Renal pelvis (tissue), 4 donors: Measurements from ENCODE around the gene PITX2. TPM values are rescaled to one million over a fixed set of nuclear protein-coding genes. Genes with fewer than 3 reads are reported as not detected.
A peak's percentile ranks its signal among the peaks of the same experiment; 100 is the strongest.

Experiments used
- DNase-seq: peaks from one replicate; pipeline ENCODE4 v3.0.0-alpha.2; 2013
- polyA plus RNA-seq, 3 donors: library from polyadenylated mRNA; unstranded; fragments of 120-200 nt; gene quantifications; one replicate each; pipeline ENCODE4 v1.2.1, GENCODE V29; 2013; ENCODE audit not compliant: insufficient read length in 3 of 3

PITX2 gene
- polyA plus RNA-seq, 3 donors = 2.9 to 5.4 (median 4.5) TPM

DNA sequence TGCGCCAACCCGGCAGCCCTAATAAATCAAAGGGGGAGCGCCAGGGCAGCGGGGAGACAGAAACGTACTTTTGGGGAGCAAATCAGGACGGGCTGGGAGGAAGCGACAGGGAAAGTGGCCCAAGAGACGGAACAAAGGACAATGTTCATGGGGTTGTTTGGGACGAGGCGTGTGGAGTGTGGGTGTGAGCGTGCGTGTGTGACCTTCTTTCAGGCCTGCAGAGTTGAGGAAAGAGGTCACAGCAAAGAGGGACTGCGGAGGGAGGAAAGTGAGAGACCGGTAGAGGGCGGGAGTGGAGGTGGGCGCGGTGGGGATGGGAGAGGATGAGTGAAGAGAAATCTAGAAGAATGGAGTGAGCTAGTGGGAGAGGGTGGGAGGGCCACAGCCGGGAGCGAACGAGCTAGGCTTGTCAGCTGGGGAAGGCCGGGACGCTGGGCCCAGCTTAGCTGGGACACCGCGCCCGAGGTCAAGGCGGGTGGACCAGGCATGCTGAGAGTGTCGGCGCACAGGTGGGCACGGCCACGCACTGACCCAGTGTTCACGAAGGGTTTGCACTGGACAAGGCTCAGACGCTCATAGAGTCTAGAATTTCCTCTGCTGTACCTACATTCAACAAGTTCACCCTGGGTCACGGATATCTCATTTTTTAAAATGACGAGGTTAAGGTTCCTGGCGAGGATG, 14.7 kb upstream of the PITX2 start:
- DNase-seq = no peak

- no peak for DNase-seq
Observed at GRCh38 chr4:110636680-110637407, 14.0 kb upstream of the PITX2 start.

GRCh38 chr4:110636171-110636679, 13.3 kb upstream of the PITX2 start:
- no peak for DNase-seq

GRCh38 chr4:110635163-110635865, 12.4 kb upstream of the PITX2 start:
- DNase-seq = no peak

DNA sequence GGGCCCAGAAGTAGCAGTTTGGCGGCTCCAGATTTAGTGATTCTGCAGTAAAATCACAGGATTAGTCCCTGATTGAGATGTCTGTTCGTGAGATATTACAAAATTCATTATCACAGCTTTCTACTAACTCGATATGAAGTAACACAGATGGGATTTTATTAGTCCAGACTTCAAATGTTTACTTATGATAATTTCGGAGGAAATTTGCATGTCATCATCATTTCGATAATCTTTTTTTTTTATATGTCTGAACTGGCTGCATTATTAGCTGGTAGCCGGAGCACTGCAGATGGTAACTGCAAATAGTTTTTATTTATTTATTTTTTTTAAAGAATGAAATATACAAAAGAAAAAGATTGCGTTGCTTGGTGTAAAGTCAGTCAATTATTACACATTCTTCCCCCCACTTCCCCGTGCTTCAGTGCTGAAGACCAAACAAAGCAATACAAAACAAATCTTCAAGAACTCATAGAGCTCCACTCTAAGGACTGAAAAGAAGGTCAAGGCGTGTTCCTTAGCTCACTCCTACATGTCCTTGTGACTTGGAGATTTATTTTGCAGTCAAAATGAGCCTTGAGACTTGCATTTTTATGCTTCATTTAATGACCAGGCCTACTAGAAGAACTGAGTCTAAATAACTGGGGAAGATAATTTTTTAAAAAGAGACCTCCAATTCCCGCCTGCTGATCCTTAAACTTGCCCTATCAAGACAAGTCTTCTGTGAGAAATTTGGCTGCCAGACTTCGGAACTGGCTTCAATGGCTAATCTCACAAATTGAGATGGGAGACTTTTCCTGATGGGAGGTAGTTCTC, 11.7 kb upstream of the PITX2 start:
- no peak for DNase-seq

DNA sequence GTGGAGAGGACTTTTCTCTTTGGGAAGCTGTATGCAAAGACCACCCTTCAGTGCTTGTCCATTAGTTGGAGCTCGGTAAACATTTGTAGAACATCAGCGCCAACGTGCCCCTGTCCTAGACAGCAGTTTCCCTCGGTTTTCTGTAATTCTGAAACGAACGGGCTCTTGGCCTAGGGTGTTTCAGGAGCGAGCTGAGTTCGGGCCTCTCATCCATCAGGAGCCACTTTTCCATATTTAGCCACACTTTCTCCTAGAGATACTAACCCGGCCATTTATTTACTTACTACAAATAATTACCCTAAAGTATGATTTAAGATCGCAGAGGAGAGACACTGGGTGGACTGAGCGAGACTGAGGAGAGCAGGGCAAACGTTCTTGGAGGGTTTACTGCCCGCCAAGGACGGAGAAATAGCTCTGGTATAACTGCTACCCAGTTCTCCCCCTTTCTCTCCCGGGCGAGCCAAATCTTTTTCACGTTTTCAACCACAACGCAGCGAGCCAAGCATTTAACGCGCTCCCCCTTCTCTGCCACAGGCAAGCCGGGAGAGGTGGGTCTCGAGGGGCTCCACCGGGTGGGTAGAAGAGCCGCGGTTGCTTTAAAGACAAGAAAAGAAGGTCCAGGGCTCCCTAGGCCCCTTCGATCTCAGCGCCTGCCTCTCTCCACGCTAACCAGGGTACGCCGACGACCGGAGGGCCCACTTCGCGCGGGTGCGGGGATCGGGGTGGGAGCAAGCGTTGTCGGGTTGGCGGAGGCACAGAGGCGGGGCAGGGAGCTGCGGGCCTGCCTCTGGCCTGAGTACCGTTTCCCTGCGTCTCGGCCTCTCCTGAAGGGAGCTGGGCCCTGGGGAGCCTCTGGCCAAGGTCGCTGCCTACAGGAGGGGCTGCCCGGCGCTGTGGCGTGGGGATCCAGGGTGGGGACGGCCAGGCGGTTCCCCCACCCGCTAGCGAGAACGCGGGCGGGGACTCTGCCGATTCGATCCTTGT, 10.8 kb upstream of the PITX2 start:
- no peak for DNase-seq

- no peak for DNase-seq
Observed at GRCh38 chr4:110632506-110633357, 9.9 kb upstream of the PITX2 start.

DNA sequence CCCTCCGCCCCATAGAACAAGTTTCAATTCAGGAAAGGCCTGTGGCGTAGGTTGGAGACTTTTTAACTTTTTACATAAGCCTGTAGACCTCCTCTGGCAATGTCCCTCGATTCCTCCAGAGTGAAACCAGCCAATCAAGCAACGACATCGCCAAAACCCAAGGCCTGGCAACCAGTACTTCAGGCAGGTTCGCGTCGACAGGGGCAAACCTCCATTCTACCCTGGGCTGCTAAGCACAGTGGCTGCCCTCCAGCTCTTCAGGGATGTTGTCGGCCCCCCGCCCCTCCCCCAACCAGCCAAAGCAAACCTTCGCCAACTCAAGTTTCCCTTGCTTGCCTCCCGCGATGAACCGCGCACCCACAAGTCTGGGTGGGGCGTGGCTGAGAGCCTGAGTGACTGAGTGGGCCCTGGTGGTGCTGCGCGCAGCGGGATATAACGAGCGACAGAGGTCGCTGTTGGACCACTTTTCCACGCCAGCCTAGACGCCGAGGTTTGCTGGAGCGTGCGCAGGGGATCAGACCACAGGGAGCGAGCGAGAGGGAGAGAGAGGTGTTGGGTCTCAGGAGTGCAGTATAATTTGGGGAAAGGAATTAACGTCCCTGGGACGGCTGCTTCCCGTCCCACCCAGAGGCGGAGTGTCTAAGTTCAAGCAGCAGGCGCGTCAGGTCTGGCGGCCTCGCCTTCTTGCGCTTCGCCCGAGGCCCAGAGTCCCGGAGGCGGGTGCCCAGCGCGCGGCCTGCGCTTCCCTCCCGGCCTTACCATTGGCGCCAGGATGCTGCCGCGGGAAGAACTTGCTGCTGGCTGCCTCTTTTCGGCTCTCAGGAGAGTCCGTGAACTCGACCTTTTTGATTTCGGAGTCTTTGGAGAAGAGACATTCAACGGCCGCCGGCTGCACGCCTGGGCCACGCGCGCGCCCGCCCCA, 9.0 kb upstream of the PITX2 start:
- peak; percentile 88 for DNase-seq

- DNase-seq = no peak
Observed at GRCh38 chr4:110630688-110631402, 8.0 kb upstream of the PITX2 start.

DNA sequence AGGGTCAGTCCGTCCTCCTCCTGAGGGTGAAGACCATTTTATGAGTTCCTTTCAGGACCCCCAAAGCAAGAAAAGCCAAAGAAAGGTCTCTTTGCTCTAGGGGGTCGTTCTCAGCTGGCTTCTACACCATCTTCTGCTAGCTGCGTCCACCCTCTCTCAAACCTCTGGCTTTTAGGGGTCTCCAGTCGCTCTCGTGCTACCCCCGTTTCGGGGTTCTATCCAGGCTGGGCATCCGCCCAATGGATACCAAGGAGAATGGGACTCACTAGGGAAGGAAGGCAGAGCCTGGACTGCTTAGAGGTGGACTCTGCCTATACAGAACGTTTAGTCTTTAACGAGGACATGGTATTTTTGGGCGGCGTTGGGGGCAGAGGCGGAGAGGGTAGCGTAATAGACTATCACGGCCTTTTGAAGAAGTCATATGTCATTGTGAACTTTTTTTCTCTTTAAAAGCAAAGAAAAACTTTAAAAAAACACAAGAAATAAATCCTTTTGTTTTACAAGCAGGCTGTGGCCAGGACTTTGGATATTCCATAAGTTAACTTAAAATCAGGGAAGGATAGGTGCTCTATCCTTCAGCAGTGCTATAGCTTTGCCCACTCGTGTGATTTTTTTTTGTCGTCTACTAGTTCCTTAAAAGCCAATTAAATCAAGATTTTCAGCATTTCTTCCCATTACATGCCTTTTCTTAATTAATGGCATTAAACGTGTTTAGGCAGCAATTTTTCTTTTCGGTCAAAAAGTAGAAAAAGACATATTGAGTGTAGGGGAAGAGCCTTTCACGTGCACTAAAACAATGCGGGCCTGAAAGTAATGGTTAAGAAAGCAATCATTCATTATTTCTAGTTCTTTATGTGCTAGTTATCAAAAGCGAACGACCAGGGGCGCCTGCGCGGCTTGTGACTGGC, 7.2 kb upstream of the PITX2 start:
- DNase-seq = no peak

- no peak for DNase-seq
Observed at GRCh38 chr4:110629214-110629754, 6.4 kb upstream of the PITX2 start.

DNA sequence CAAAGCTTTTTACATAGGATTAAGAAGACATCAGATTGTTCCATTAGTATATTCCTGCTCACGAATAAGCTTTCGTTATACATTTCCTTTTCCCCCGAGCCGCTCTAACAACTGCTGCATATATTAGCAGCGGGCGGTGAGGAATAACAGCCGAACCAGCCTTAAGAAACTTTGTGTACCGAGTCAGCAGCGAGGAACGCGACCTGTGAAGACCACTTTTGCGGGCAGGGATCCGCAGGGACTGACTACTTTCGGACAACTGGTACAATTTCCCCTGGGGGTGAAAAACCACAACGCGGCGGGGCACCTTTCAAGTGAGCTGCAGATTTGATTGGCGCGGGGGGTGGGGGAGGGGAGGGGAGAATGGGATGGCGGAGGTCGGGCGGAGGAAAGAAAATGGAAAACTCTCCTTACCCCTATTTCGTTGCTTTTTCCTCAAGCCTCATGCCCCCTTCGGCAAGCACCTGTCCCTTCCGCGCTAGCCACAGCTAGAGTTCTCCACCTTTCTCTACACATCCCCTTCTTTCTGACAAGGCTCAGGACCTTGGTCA, 5.9 kb upstream of the PITX2 start:
- no peak for DNase-seq

- DNase-seq = no peak
Observed at GRCh38 chr4:110627977-110628662, 5.2 kb upstream of the PITX2 start.

DNA sequence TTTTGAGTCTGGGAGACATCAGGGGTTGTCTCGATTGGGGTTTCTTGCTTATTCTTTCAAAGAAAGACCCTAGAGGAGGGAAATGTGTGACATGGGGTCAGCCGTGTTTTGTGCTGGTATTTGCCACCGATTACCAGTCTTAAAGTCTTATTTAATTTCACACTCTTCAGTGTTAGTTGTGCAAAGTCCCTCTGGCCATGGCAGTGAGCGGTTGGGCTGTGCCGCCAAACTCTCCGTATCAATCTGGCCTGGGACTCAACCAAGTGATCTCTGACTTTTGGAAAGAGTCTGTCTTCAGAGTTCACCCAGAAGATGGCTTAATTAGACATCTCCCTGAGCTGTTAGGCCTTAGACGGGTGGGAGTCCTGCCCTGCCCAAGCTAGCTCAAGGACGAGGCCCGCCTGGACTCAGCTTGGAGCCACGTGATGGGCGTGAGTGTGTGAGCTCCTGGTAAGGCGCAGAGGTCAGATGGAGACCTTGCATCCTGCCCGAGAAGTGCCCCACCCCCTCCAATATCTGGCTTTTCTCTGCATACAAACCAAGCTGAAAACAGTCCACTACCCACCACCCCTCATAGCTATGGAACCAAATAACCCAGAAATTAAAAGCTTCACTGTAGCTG, 3.8 kb upstream of the PITX2 start:
- DNase-seq = no peak
